Glutamatergic neuron (in vitro differentiated cells): ENCODE measurements around the gene FBXW7. TPM values are rescaled to one million over a fixed set of nuclear protein-coding genes. Genes with fewer than 3 reads are reported as not detected.

ENCODE experiments used
- DNase-seq: peaks from one replicate; pipeline ENCODE4 v3.0.0; 2022
- H3K27ac Mint-ChIP-seq: one replicate; pipeline ENCODE4 v1.8.0; 2020; ENCODE audit warnings: mild to moderate bottlenecking, mixed read lengths, inconsistent platforms; ENCODE audit not compliant: unreplicated experiment
- H3K27me3 Mint-ChIP-seq: one replicate; pipeline ENCODE4 v1.8.0; 2020; ENCODE audit warnings: mild to moderate bottlenecking, moderate library complexity, mixed read lengths, inconsistent platforms; ENCODE audit not compliant: unreplicated experiment
- H3K36me3 Mint-ChIP-seq: one replicate; pipeline ENCODE4 v1.8.0; 2020; ENCODE audit warnings: mild to moderate bottlenecking, mixed read lengths, inconsistent platforms; ENCODE audit not compliant: unreplicated experiment
- H3K4me1 Mint-ChIP-seq: one replicate; pipeline ENCODE4 v1.8.0; 2020; ENCODE audit warnings: mild to moderate bottlenecking, low read depth, mixed read lengths, inconsistent platforms; ENCODE audit not compliant: unreplicated experiment
- H3K4me3 Mint-ChIP-seq: one replicate; pipeline ENCODE4 v1.8.0; 2020; ENCODE audit warnings: mild to moderate bottlenecking, mixed read lengths, inconsistent platforms; ENCODE audit not compliant: unreplicated experiment
- H3K9me3 Mint-ChIP-seq: one replicate; pipeline ENCODE4 v1.8.0; 2020; ENCODE audit warnings: mild to moderate bottlenecking, moderate library complexity, mixed read lengths, inconsistent platforms; ENCODE audit not compliant: unreplicated experiment
- total RNA-seq: library from RNA; stranded (reverse); fragmentation: NEBNext Ultra II Directional; extraction: Animal tissue kit (Norgen Biotek cat#: 25700); gene quantifications from one replicate; pipeline ENCODE4 v1.2.1, GENCODE V29; 2021; ENCODE audit not compliant: unreplicated experiment
- TF ChIP-seq, protein P1 (sequence below): fragments of 200-600 bp; sonication (generic); IDR thresholded peaks from one replicate; pipeline ENCODE4 v1.5.0; 2021; ENCODE audit not compliant: partially characterized antibody, unreplicated experiment

Gene FBXW7
- total RNA-seq, 1 donor from 2014 or later = 57.5 TPM

DNA sequence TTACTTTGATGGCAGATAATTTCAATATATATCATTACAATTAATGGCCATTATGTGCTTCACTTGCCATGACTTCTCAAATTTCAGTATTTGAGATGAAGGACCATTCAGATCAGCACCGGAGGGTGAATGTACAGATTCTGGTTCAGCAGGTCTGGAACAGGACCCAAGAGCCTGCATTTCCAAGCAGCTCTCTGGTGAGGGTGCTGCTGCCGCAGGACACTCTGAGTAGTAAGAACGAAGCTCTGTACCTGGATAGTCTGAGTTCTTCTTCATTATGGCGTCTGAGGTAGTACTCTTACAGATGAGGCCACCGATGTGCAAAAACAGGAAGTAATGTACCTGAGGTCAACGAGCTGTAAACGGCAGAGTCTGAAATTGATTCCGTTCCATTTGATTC, 228.2 kb downstream of the FBXW7 start:
- H3K27ac Mint-ChIP-seq = no peak overlapping the region
- no peak overlapping the region for H3K4me3 Mint-ChIP-seq
- H3K36me3 Mint-ChIP-seq = no peaks in the 10 kb centered on the region
- H3K27me3 Mint-ChIP-seq = no peaks in the 10 kb centered on the region
- H3K9me3 Mint-ChIP-seq = no peaks in the 10 kb centered on the region
- no peaks in the 10 kb centered on the region for H3K4me1 Mint-ChIP-seq
- no peak for DNase-seq
- TF ChIP-seq, protein P1, sequence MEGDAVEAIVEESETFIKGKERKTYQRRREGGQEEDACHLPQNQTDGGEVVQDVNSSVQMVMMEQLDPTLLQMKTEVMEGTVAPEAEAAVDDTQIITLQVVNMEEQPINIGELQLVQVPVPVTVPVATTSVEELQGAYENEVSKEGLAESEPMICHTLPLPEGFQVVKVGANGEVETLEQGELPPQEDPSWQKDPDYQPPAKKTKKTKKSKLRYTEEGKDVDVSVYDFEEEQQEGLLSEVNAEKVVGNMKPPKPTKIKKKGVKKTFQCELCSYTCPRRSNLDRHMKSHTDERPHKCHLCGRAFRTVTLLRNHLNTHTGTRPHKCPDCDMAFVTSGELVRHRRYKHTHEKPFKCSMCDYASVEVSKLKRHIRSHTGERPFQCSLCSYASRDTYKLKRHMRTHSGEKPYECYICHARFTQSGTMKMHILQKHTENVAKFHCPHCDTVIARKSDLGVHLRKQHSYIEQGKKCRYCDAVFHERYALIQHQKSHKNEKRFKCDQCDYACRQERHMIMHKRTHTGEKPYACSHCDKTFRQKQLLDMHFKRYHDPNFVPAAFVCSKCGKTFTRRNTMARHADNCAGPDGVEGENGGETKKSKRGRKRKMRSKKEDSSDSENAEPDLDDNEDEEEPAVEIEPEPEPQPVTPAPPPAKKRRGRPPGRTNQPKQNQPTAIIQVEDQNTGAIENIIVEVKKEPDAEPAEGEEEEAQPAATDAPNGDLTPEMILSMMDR = no peak

DNA sequence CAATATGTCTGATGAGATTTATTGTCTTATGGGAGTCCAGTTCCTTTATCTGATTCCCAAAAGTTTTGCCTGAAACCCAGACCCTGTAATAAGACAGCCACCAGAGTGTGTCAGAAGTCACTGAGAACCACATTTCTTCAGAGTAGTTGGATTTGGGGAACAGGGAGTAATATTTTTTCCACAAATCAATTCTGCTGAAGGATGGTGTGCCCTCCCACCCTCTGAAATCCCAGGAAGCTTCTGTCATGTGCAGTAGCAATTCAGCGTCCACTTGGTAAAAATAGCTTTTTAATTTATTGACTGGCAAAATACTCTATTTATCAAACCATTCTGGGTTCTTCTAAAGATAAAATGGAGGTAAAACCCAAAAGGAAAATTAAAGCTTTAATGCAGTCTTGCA, 229.4 kb downstream of the FBXW7 start:
- Mint-ChIP-seq H3K9me3 (peaks cover under 1% of the 10 kb centered on the region), H3K4me1 (no peaks in the 10 kb centered on the region), H3K36me3 (no peaks in the 10 kb centered on the region), H3K27ac (no peak overlapping the region), H3K27me3 (no peaks in the 10 kb centered on the region), H3K4me3 (no peak overlapping the region)
- TF ChIP-seq, protein P1 = no peak
- no peak for DNase-seq

DNA sequence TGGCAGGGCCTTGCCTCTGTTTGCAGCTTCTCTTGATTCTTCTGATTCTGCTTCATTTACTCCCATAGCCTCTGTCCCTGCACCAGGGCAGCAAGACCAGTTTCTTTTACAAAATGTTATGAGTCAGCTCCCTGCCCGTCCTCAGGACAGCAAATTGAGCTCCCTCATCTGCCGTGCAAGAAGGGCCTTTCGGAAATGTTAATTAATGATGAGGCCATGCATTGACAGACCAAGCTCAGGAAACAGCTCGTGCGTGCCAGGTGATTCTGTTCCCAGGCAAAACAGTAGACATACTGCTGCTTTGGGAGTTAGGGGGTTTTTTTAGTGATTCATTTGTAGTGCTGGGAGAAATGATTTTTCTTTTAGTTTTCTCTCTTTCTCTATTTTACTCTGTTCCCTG, 231.7 kb downstream of the FBXW7 start:
- Mint-ChIP-seq H3K36me3 (no peaks in the 10 kb centered on the region), H3K4me3 (no peak overlapping the region), H3K4me1 (no peaks in the 10 kb centered on the region), H3K27ac (no peak overlapping the region), H3K9me3 (peaks cover 2% of the 10 kb centered on the region), H3K27me3 (no peaks in the 10 kb centered on the region)
- DNase-seq = no peak
- TF ChIP-seq, protein P1 = no peak

DNA sequence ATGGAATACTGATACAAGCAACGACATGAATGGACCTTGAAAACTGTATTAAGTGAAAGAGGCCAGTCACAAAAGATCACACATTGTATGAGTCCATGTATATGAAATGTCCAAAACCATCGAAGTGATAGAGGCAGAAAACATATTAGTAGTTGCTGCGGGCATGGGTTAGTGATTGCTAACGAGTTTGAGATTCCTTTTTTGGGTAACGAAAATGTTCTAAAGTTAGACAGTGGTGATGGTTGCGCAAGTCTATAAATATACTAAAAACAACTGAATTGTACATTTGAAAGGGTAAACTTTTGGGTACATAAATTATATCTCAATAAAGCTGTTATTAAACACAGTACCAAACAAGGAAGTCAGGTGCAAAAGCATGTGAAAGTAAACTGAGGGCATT, 234.5 kb downstream of the FBXW7 start:
- H3K9me3 Mint-ChIP-seq = peaks cover 2% of the 10 kb centered on the region
- no peak overlapping the region for H3K4me3 Mint-ChIP-seq
- TF ChIP-seq, protein P1 = no peak
- H3K4me1 Mint-ChIP-seq = peaks cover 4% of the 10 kb centered on the region
- no peak for DNase-seq
- H3K27me3 Mint-ChIP-seq = no peaks in the 10 kb centered on the region
- no peak overlapping the region for H3K27ac Mint-ChIP-seq
- H3K36me3 Mint-ChIP-seq = no peaks in the 10 kb centered on the region

DNA sequence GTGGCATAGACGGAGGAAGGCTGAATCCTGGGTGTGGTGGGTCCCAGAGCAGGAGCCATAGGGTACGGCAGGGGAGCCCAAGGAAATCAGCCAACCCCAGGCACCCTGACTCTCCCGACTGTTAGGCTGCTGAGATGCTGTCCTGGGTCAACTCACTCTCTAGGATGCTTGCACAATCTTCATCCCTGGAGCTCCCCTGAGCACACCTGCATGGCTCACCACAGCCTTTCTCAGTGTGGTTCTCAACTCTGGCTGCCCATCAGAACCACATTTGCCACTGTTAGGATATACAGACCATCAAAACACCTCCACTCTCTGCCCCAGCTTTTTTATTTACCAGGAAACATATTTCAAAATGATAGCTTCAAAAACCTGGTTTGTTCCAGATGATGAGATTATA, 236.3 kb downstream of the FBXW7 start:
- TF ChIP-seq, protein P1 = no peak
- no peaks in the 10 kb centered on the region for H3K36me3 Mint-ChIP-seq
- DNase-seq = no peak

More for the DNA sequence above, 236.3 kb downstream of the FBXW7 start:
- no peak overlapping the region for H3K4me3 Mint-ChIP-seq
- H3K4me1 Mint-ChIP-seq = peaks cover 4% of the 10 kb centered on the region
- peaks cover 2% of the 10 kb centered on the region for H3K9me3 Mint-ChIP-seq
- H3K27me3 Mint-ChIP-seq = no peaks in the 10 kb centered on the region
- no peak overlapping the region for H3K27ac Mint-ChIP-seq
